Body of pancreas (tissue), 4 donors: ENCODE results near the gene SPTSSA. TPM values are rescaled to one million over a fixed set of nuclear protein-coding genes. Genes with fewer than 3 reads are reported as not detected.

Experiments
- ATAC-seq: fragments of 150-250 bp; one replicate; pipeline ENCODE4 v1.9.1; 2016
- DNase-seq, 4 donors: peaks; one replicate each; pipeline ENCODE4 v3.0.0-alpha.2; 2019
- H3K27ac ChIP-seq, 4 donors: fragments of 200-600 bp; sonication (generic); 1 replicate in 3 of 4; 2 replicates in 1 of 4; pipeline versions ENCODE4 v1.5.1 to v1.6.1; 2016 to 2019; ENCODE audit warnings: mild to moderate bottlenecking in 1 of 4, mixed read lengths in 1 of 4, moderate library complexity in 1 of 4
- H3K27me3 ChIP-seq, 2 donors: fragments of 200-600 bp; sonication (generic); one replicate each; pipeline ENCODE4 v1.6.0; 2016; ENCODE audit warnings: mild to moderate bottlenecking in 1 of 2
- H3K36me3 ChIP-seq, 2 donors: fragments of 200-600 bp; sonication (generic); replicated peaks in 1 of 2; 2 replicates each; pipeline ENCODE4 v1.5.1; 2016; ENCODE audit warnings: low read depth in 2 of 2; ENCODE audit not compliant: insufficient read depth in 1 of 2
- H3K4me1 ChIP-seq: fragments of 200-600 bp; sonication (generic); one replicate; pipeline ENCODE4 v1.6.0; 2016
- H3K4me3 ChIP-seq, 2 donors: fragments of 200-600 bp; sonication (generic); 1 replicate in 1 of 2; 2 replicates in 1 of 2; pipeline ENCODE4 v1.5.1; 2016 to 2019
- H3K9me3 ChIP-seq, 3 donors: fragments of 200-600 bp; sonication (generic); 1 replicate in 2 of 3; 2 replicates in 1 of 3; pipeline ENCODE4 v1.5.1; 2016
- POLR2A ChIP-seq, 3 donors: fragments of 450-650 bp; IDR thresholded peaks; one replicate each; pipeline ENCODE4 v1.6.1; 2016; ENCODE audit warnings: antibody characterized with exemption in 3 of 3, mild to moderate bottlenecking in 2 of 3
- WGBS, 2 donors: methylation state at CpG; one replicate each; pipeline ENCODE4 v1.1.5; 2017; 5-methylcytosine and 5-hydroxymethylcytosine counted together
- intact Hi-C: fragments of 100-400 bp; cut with DNase I; formaldehyde crosslinking; loops from one replicate; pipeline ENCODE4 v1.15.1; 2023
- total RNA-seq, 2 donors: library from RNA; depleted of rRNA; stranded (reverse); fragments of >200 nt; gene quantifications; one replicate each; pipeline ENCODE4 v1.1.0, GENCODE V29; 2016
- TF ChIP-seq, protein P1 (sequence below), 7 experiments: fragments of 450-650 bp in 4 of 7; fragments of 200-600 bp in 3 of 7; sonication (generic) in 3 of 7; IDR thresholded peaks; one replicate each; pipeline ENCODE4 v1.5.1; 2016 to 2019; ENCODE audit warnings: antibody characterized with exemption in 7 of 7

SPTSSA gene
- total RNA-seq, 2 donors from 2014 or later = 10.5 to 14.5 TPM

DNA sequence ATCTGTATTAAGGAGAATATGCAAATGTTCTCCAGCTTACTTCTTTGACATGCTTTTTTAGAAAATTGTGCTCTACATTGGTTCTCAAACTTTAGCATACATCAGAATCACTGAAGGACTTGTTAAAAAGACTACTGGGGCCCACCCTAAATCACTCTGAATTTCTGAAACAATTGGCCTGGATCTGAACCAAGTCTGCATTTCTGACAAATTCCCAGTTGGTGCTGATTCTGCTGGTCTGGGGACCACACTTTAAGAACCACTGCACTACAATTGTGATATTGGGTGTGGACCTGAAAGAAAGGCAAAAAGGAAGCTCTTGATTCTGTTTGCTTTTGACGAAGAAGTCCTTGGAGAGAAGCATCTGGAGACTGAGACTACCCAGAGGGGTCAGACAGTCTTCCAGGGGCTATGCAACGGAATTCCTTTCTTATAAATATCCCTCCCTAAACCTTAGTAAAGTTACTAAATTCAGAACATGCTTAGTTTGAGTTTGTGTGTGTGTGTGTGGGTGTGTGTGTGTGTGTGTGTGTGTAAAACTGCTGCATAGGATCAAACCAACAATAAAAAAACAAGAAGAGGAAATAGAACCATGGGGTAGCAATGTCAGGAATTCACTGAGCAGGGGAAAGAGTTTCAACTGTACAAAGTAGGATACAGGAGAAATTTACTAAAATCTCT, 40.6 kb upstream of the SPTSSA start:
- no peak for ATAC-seq
- H3K27me3 ChIP-seq = no peaks in the 10 kb centered on the region
- no peaks in the 10 kb centered on the region for H3K9me3 ChIP-seq
- no peak overlapping the region for H3K27ac ChIP-seq
- no peaks in the 10 kb centered on the region for H3K36me3 ChIP-seq
- no peaks in the 10 kb centered on the region for H3K4me1 ChIP-seq
- intact Hi-C loops = no loop called here
- 67 to 79% methylated on average over 2 of the region's 2 CpGs for WGBS, 2 donors
- TF ChIP-seq, protein P1, sequence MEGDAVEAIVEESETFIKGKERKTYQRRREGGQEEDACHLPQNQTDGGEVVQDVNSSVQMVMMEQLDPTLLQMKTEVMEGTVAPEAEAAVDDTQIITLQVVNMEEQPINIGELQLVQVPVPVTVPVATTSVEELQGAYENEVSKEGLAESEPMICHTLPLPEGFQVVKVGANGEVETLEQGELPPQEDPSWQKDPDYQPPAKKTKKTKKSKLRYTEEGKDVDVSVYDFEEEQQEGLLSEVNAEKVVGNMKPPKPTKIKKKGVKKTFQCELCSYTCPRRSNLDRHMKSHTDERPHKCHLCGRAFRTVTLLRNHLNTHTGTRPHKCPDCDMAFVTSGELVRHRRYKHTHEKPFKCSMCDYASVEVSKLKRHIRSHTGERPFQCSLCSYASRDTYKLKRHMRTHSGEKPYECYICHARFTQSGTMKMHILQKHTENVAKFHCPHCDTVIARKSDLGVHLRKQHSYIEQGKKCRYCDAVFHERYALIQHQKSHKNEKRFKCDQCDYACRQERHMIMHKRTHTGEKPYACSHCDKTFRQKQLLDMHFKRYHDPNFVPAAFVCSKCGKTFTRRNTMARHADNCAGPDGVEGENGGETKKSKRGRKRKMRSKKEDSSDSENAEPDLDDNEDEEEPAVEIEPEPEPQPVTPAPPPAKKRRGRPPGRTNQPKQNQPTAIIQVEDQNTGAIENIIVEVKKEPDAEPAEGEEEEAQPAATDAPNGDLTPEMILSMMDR (IDR thresholded peaks at IDR 0.05) = no peak
- no peak for TF ChIP-seq POLR2A (IDR thresholded peaks at IDR 0.05)
- no peak for DNase-seq
- H3K4me3 ChIP-seq = no peak overlapping the region

DNA sequence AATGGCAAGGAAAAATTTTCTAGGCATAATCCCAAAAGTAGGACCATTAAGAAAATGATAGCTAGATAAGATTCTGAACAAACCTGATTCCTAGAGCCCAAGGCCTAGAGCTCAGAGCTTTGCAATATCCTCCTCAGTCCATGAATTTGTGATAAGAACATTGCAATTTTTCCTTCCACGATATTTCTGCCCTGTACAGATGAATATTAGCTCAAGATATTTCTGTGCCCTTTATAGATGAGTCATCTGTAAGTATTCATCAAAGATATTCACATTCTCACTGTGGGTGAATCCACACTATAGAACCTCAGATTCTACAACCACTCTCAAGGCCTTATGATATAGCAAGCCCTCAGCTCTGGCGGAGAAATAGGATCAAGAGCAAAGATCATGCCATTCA, 40.0 kb upstream of the SPTSSA start:
- no peak for DNase-seq
- Histone ChIP-seq H3K4me1 (no peaks in the 10 kb centered on the region), H3K27ac (no peak overlapping the region), H3K9me3 (no peaks in the 10 kb centered on the region), H3K27me3 (no peaks in the 10 kb centered on the region), H3K36me3 (no peaks in the 10 kb centered on the region), H3K4me3 (no peak overlapping the region)
- no peak for TF ChIP-seq POLR2A (IDR thresholded peaks at IDR 0.05)
- TF ChIP-seq, protein P1 (IDR thresholded peaks at IDR 0.05) = no peak
- no peak for ATAC-seq
- WGBS, 2 donors = 78 to 79% methylated on average over 2 of the region's 2 CpGs
- intact Hi-C loops = no loop called here

DNA sequence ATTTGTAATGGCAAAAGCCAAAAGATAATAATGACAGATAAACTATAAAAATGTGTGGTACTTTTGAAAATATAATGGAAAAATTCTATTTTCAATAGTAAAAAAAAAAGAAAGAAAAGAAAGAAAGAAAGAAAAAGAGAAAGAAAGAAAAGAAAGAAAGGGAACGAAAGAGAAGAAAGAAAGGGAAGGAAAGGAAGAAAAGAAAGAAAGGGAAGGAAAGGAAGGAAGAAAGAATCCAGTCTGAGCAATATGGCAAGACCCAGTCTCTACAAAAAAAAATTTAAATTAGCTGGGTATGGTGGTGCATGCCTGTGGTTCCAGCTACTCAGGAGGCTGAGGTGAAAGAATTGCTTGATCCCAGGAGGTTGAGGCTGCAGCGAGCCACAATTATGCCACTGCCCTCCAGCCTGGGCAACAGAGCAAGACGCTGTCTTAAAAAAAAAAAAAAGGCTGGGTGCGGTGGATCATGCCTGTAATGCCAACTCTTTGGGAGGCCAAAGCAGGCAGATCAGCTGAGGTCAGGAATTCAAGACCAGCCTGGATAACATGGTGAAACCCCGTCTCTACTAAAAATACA, 39.1 kb upstream of the SPTSSA start:
- Histone ChIP-seq H3K36me3 (no peaks in the 10 kb centered on the region), H3K4me1 (no peaks in the 10 kb centered on the region), H3K27me3 (no peaks in the 10 kb centered on the region), H3K27ac (no peak overlapping the region), H3K9me3 (no peaks in the 10 kb centered on the region), H3K4me3 (no peak overlapping the region)
- 88 to 90% methylated on average over 4 to 5 of the region's 5 CpGs for WGBS, 2 donors
- no peak for ATAC-seq
- intact Hi-C loops = no loop called here
- DNase-seq = no peak
- TF ChIP-seq POLR2A (IDR thresholded peaks at IDR 0.05) = no peak
- TF ChIP-seq, protein P1 (IDR thresholded peaks at IDR 0.05) = no peak

DNA sequence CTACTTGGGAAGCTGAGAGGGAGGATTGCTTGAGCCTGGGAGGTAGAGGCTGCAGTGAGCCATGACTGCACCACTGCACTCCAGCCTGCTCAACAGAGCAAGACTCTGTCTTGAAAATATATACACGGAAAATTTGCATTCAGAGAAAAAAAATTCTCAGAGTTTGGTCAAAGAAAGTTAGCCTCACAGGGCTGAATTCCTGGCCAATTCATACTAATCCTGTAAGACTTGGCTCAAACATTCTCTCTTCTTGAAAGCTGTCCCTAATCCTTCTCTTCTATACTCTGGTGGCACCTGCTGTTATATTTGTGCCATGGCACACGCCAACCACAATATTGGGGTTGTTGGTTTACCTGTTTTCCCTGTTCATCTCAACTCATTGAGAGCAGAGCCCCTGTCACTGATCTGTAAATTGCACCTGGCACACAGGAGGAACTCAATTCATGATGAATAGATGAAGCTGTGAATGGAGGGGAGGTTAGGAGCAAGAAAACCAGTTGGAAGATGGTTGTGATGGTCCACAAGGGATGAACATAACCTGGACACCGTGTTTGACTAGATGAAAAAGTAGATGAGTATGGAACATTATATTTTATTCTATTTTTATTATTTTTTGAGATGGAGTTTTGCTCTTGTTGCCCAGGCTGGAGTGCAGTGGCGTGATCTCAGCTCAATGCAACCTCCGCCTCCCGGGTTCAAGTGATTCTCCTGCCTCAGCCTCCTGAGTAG, 36.8 kb upstream of the SPTSSA start:
- no peaks in the 10 kb centered on the region for H3K9me3 ChIP-seq
- H3K27ac ChIP-seq = no peak overlapping the region
- intact Hi-C loops = loop anchor here (10.0 kb wide), 1 partner anchor 134 kb away; no protein-coding TSS in a partner anchor
- TF ChIP-seq, protein P1 (IDR thresholded peaks at IDR 0.05) = peak; percentile 18 to 86 (median 83)
- no peak for TF ChIP-seq POLR2A (IDR thresholded peaks at IDR 0.05)
- no peak overlapping the region for H3K4me3 ChIP-seq
- no peaks in the 10 kb centered on the region for H3K4me1 ChIP-seq
- H3K36me3 ChIP-seq = no peaks in the 10 kb centered on the region
- H3K27me3 ChIP-seq = no peaks in the 10 kb centered on the region
- 72 to 78% methylated on average over 6 of the region's 6 CpGs for WGBS, 2 donors
- ATAC-seq (peak; percentile 65), DNase-seq (peak; percentile 23 to 44 (median 38))
